Ectodermal cell (in vitro differentiated cells): Measurements from ENCODE around the gene EHD1.

Experiments
- H3K27ac ChIP-seq: 2 replicates; pipeline ENCODE4 v1.7.0; 2013; ENCODE audit warnings: mild to moderate bottlenecking, low read depth, low read length; ENCODE audit not compliant: insufficient read depth, poor library complexity, severe bottlenecking
- H3K27me3 ChIP-seq: 2 replicates; pipeline ENCODE4 v1.7.0; 2013; ENCODE audit warnings: mild to moderate bottlenecking, low read length; ENCODE audit not compliant: insufficient read depth, control insufficient read depth, poor library complexity, severe bottlenecking
- H3K36me3 ChIP-seq: one replicate; pipeline ENCODE4 v1.7.0; 2013; ENCODE audit warnings: low read length; ENCODE audit not compliant: control insufficient read depth, insufficient read depth
- H3K4me1 ChIP-seq: one replicate; pipeline ENCODE4 v1.7.0; 2013; ENCODE audit warnings: low read length; ENCODE audit not compliant: control insufficient read depth, insufficient read depth
- H3K4me3 ChIP-seq: 2 replicates; pipeline ENCODE4 v1.7.0; 2013; ENCODE audit warnings: low read depth, low read length, control low read depth; ENCODE audit not compliant: insufficient read depth
- H3K9me3 ChIP-seq: 2 replicates; pipeline ENCODE4 v1.7.0; 2013; ENCODE audit warnings: mild to moderate bottlenecking, low read length, moderate library complexity; ENCODE audit not compliant: control insufficient read depth
- WGBS, 2 experiments: methylation state at CpG; one replicate each; pipeline ENCODE4 v1.1.7; 2013; ENCODE audit warnings: missing lambda C conversion rate in 2 of 2; 5-methylcytosine and 5-hydroxymethylcytosine counted together

Gene EHD1

GRCh38 chr11:64891880-64892279 lies 13.5 kb upstream of the EHD1 start:
- Histone ChIP-seq H3K4me3 (no peak overlapping the region), H3K27ac (no peak overlapping the region), H3K4me1 (peaks cover 13% of the 10 kb centered on the region), H3K36me3 (no peaks in the 10 kb centered on the region), H3K27me3 (no peaks in the 10 kb centered on the region), H3K9me3 (no peaks in the 10 kb centered on the region)
- 87 to 92% methylated on average over 5 of the region's 5 CpGs for WGBS, 2 experiments

- 93% methylated on average over 25 of the region's 25 CpGs for WGBS, 2 experiments
- H3K9me3 ChIP-seq = no peaks in the 10 kb centered on the region
- no peak overlapping the region for H3K27ac ChIP-seq
- no peaks in the 10 kb centered on the region for H3K27me3 ChIP-seq
- no peaks in the 10 kb centered on the region for H3K36me3 ChIP-seq
- no peak overlapping the region for H3K4me3 ChIP-seq
- peaks cover 13% of the 10 kb centered on the region for H3K4me1 ChIP-seq
These were observed 12.9 kb upstream of the EHD1 start for GRCh38 chr11:64891215-64891848.

- Histone ChIP-seq H3K4me1 (peaks cover 13% of the 10 kb centered on the region), H3K36me3 (no peaks in the 10 kb centered on the region), H3K27ac (no peak overlapping the region), H3K9me3 (no peaks in the 10 kb centered on the region), H3K4me3 (no peak overlapping the region), H3K27me3 (no peaks in the 10 kb centered on the region)
- WGBS, 2 experiments = 93 to 95% methylated on average over 7 of the region's 7 CpGs
These were observed 12.1 kb upstream of the EHD1 start for GRCh38 chr11:64890522-64890939.

GRCh38 chr11:64888729-64889511 lies 10.5 kb upstream of the EHD1 start:
- Histone ChIP-seq H3K4me1 (peaks cover 13% of the 10 kb centered on the region), H3K36me3 (no peaks in the 10 kb centered on the region), H3K4me3 (no peak overlapping the region), H3K9me3 (no peaks in the 10 kb centered on the region), H3K27me3 (no peaks in the 10 kb centered on the region), H3K27ac (no peak overlapping the region)
- 76 to 80% methylated on average over 9 of the region's 9 CpGs for WGBS, 2 experiments

- Histone ChIP-seq H3K4me3 (no peak overlapping the region), H3K9me3 (no peaks in the 10 kb centered on the region), H3K27ac (no peak overlapping the region), H3K27me3 (no peaks in the 10 kb centered on the region), H3K4me1 (peaks cover 13% of the 10 kb centered on the region), H3K36me3 (no peaks in the 10 kb centered on the region)
- WGBS, 2 experiments = 76 to 78% methylated on average over 8 of the region's 8 CpGs
These were observed 9.9 kb upstream of the EHD1 start for GRCh38 chr11:64888406-64888728.

- Histone ChIP-seq H3K36me3 (no peaks in the 10 kb centered on the region), H3K9me3 (no peaks in the 10 kb centered on the region), H3K27me3 (no peaks in the 10 kb centered on the region), H3K27ac (no peak overlapping the region), H3K4me3 (no peak overlapping the region), H3K4me1 (peaks cover 13% of the 10 kb centered on the region)
- 26% methylated on average over 34 of the region's 34 CpGs for WGBS, 2 experiments
These were observed 9.5 kb upstream of the EHD1 start for GRCh38 chr11:64887757-64888405.

- Histone ChIP-seq H3K4me3 (no peak overlapping the region), H3K27ac (no peak overlapping the region)
- WGBS, 2 experiments = 85 to 88% methylated on average over 8 of the region's 8 CpGs
These were observed 8.9 kb upstream of the EHD1 start for GRCh38 chr11:64887234-64887756.

GRCh38 chr11:64885367-64886286 lies 7.2 kb upstream of the EHD1 start:
- Histone ChIP-seq H3K27me3 (no peaks in the 10 kb centered on the region), H3K9me3 (no peaks in the 10 kb centered on the region), H3K4me1 (peaks cover 13% of the 10 kb centered on the region), H3K36me3 (no peaks in the 10 kb centered on the region), H3K4me3 (no peak overlapping the region), H3K27ac (no peak overlapping the region)
- 94% methylated on average over 14 to 15 of the region's 15 CpGs for WGBS, 2 experiments

More at GRCh38 chr11:64887234-64887756, 8.9 kb upstream of the EHD1 start:
- Histone ChIP-seq H3K4me1 (peaks cover 13% of the 10 kb centered on the region), H3K9me3 (no peaks in the 10 kb centered on the region), H3K36me3 (no peaks in the 10 kb centered on the region), H3K27me3 (no peaks in the 10 kb centered on the region)

- Histone ChIP-seq H3K9me3 (no peaks in the 10 kb centered on the region), H3K27ac (no peak overlapping the region), H3K4me1 (peaks cover 24% of the 10 kb centered on the region), H3K4me3 (no peak overlapping the region), H3K27me3 (no peaks in the 10 kb centered on the region), H3K36me3 (no peaks in the 10 kb centered on the region)
- 87% methylated on average over 8 of the region's 8 CpGs for WGBS, 2 experiments
These were observed 5.6 kb upstream of the EHD1 start for GRCh38 chr11:64884019-64884418.
